ENCODE measurements around the gene TPGS2. TPM values are rescaled to one million over a fixed set of nuclear protein-coding genes. Genes with fewer than 3 reads are reported as not detected.

TPGS2 gene
- total and polyA plus RNA-seq, 10 donors = 23.5 to 93.3 (median 37.9) TPM

DNA sequence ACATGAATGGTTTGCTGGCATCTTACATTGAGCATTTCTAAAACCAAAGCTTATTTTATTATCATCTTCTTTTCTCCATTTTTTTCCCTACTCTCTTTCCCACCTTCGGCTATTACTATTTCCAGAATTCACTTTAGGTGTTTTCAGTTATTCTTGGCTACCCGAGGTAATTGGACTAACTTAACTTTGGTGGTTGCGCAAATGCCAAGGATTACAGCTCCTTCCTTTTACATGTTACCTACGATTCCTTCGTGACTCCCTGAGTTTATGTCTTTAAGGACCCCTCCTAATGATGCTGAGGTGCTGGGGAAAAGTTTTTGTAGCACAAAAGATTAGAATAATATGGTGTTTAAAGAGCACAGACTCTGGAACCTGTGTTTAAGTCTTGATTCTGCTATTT lies 14.4 kb upstream of the TPGS2 start:
- H3K36me3 ChIP-seq = peaks cover 0 to 22% (median 2%) of the 10 kb centered on the region in 6 donors
- TF ChIP-seq POLR2AphosphoS5 (IDR thresholded peaks at IDR 0.05) (no peak), POLR2A (IDR thresholded peaks at IDR 0.05) (no peak)
- TF ChIP-seq, protein P1, sequence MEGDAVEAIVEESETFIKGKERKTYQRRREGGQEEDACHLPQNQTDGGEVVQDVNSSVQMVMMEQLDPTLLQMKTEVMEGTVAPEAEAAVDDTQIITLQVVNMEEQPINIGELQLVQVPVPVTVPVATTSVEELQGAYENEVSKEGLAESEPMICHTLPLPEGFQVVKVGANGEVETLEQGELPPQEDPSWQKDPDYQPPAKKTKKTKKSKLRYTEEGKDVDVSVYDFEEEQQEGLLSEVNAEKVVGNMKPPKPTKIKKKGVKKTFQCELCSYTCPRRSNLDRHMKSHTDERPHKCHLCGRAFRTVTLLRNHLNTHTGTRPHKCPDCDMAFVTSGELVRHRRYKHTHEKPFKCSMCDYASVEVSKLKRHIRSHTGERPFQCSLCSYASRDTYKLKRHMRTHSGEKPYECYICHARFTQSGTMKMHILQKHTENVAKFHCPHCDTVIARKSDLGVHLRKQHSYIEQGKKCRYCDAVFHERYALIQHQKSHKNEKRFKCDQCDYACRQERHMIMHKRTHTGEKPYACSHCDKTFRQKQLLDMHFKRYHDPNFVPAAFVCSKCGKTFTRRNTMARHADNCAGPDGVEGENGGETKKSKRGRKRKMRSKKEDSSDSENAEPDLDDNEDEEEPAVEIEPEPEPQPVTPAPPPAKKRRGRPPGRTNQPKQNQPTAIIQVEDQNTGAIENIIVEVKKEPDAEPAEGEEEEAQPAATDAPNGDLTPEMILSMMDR (IDR thresholded peaks at IDR 0.05 in 8 of 11, conservative IDR thresholded peaks at IDR 0.05 in 3 of 11) = no peak
- peaks cover 0 to 9% (median 0%) of the 10 kb centered on the region in 8 donors for H3K9me3 ChIP-seq
- H3K27me3 ChIP-seq (replicated peaks in 1 of 7) = no peaks in the 10 kb centered on the region
- H3K4me3 ChIP-seq = no peak overlapping the region
- intact Hi-C loops (cut with DNase I; ENCODE audit: low total_unique reads) = no loop called here
- H3K4me1 ChIP-seq = peaks cover 0 to 21% (median 0%) of the 10 kb centered on the region in 6 donors
- DNase-seq = no peak
- peak overlapping the region in 1 of 8 donors; percentile 2 for H3K27ac ChIP-seq
- 82 to 96% (median 89%) methylated on average over 5 of the region's 5 CpGs for WGBS, 5 donors

DNA sequence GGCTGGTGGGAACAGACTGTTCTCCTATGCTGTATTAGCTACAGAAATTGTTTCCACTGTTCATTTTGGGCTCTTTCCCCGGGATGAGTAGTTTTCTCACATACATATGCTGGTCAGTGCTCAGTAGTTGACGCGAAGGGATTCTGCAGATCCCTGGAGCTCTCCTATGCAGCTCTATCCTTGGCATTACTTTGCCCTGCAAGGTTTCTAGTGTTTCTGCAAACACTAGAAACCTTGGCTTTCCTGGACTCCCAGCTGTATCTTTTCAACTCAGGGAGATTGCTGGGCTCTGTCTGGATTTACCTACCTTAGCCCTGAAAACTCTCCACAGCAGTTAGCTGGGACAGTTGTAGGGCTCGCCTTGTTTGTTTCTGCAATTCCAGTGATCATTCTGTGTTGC lies 11.0 kb upstream of the TPGS2 start:
- H3K9me3 ChIP-seq = peaks cover 0 to 10% (median 0%) of the 10 kb centered on the region in 8 donors
- peaks cover 0 to 43% (median 2%) of the 10 kb centered on the region in 6 donors for H3K36me3 ChIP-seq
- H3K27me3 ChIP-seq (replicated peaks in 1 of 7) = no peaks in the 10 kb centered on the region
- no peak for DNase-seq
- H3K27ac ChIP-seq = no peak overlapping the region
- H3K4me3 ChIP-seq = no peak overlapping the region
- H3K4me1 ChIP-seq = peaks cover 0 to 21% (median 0%) of the 10 kb centered on the region in 6 donors
- intact Hi-C loops (cut with DNase I; ENCODE audit: low total_unique reads) = no loop called here
- WGBS, 5 donors = 96 to 99% (median 97%) methylated on average over 4 of the region's 4 CpGs
- TF ChIP-seq, protein P1 (IDR thresholded peaks at IDR 0.05 in 8 of 11, conservative IDR thresholded peaks at IDR 0.05 in 3 of 11) = no peak
- TF ChIP-seq POLR2AphosphoS5 (IDR thresholded peaks at IDR 0.05) (no peak), POLR2A (IDR thresholded peaks at IDR 0.05) (no peak)

DNA sequence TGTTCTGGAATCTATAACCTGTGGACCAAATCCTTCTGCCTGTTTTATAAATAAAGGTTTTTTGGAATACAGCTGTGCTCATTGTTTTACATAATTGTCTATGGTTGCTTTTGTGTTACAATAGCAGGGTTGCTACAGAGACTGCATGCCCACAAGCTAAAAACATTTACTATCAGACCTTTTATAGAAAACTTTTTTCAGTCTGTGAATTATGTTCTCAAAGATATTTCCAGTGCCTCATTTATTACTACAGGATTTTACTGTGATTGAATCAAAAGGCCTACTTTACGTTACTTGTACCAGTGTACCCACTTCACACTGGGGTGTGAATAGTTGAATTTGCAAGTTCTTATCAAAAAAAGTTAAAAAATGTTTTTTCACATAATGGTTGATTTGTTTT lies 7.1 kb upstream of the TPGS2 start:
- peaks cover 0 to 36% (median 2%) of the 10 kb centered on the region in 6 donors for H3K36me3 ChIP-seq
- intact Hi-C loops (cut with DNase I; ENCODE audit: low total_unique reads) = no loop called here
- H3K9me3 ChIP-seq = peaks cover 0 to 10% (median 0%) of the 10 kb centered on the region in 8 donors
- WGBS, 5 donors = 94 to 98% (median 96%) methylated on average over 1 of the region's 1 CpG
- H3K27me3 ChIP-seq (replicated peaks in 1 of 7) = no peaks in the 10 kb centered on the region
- no peak overlapping the region for H3K4me3 ChIP-seq
- peaks cover 0 to 8% (median 0%) of the 10 kb centered on the region in 6 donors for H3K4me1 ChIP-seq
- no peak for DNase-seq
- no peak overlapping the region for H3K27ac ChIP-seq
- no peak for TF ChIP-seq POLR2AphosphoS5 (IDR thresholded peaks at IDR 0.05)
- no peak for TF ChIP-seq POLR2A (IDR thresholded peaks at IDR 0.05)
- TF ChIP-seq, protein P1 (IDR thresholded peaks at IDR 0.05 in 8 of 11, conservative IDR thresholded peaks at IDR 0.05 in 3 of 11) = no peak

DNA sequence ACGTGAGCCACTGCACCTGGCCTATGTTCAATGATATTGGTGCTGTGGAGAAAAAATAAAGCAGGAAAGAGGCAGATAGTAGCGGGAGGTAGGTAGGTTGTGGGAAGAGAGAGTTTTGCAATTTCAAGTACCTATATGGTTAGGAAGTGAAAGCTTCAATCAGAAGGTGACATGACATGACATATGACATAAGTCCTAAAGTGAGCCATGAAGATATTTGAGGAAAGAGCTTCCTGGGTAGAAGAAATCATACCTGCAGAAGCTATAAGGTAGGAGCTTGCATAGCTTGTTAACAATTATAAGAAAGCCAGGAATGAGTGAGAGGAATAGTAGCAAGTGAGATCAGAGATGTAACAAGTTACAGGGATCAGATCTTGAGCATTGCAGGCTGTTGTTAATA lies 4.3 kb upstream of the TPGS2 start:
- Histone ChIP-seq H3K27me3 (replicated peaks in 1 of 7) (no peaks in the 10 kb centered on the region), H3K27ac (no peak overlapping the region), H3K4me1 (peaks cover 7 to 27% (median 16%) of the 10 kb centered on the region in 6 donors), H3K4me3 (no peak overlapping the region), H3K36me3 (peaks cover 0 to 22% (median 0%) of the 10 kb centered on the region in 6 donors), H3K9me3 (peaks cover 0 to under 1% (median 0%) of the 10 kb centered on the region in 8 donors)
- no peak for DNase-seq
- intact Hi-C loops (cut with DNase I; ENCODE audit: low total_unique reads) = no loop called here
- WGBS, 5 donors = 91 to 95% (median 93%) methylated on average over 2 of the region's 2 CpGs
- no peak for TF ChIP-seq POLR2A (IDR thresholded peaks at IDR 0.05)
- TF ChIP-seq POLR2AphosphoS5 (IDR thresholded peaks at IDR 0.05) = no peak
- TF ChIP-seq, protein P1 (IDR thresholded peaks at IDR 0.05 in 8 of 11, conservative IDR thresholded peaks at IDR 0.05 in 3 of 11) = no peak
